HG03066 (cell line): ENCODE results near the gene CBY1.
A peak's percentile ranks its signal among the peaks of the same experiment; 100 is the strongest.

ENCODE experiments used
- ATAC-seq: cut with Tn5 transposase; IDR thresholded peaks from one replicate; pipeline ENCODE4 v1.9.1; 2021; ENCODE audit warnings: low read depth; ENCODE audit not compliant: unreplicated experiment

The CBY1 gene

GRCh38 chr22:38645430-38645829, 11.0 kb upstream of the CBY1 start:
- no peak for ATAC-seq

- no peak for ATAC-seq
These were observed 6.5 kb upstream of the CBY1 start for GRCh38 chr22:38649841-38650522.

- no peak for ATAC-seq
These were observed 3.6 kb upstream of the CBY1 start for GRCh38 chr22:38652859-38653258.

GRCh38 chr22:38653741-38654140, 2.7 kb upstream of the CBY1 start:
- ATAC-seq: no peak

- no peak for ATAC-seq
These were observed 751 bp upstream of the CBY1 start for GRCh38 chr22:38655519-38656255.

- ATAC-seq: no peak
These were observed 839 bp downstream of the CBY1 start for GRCh38 chr22:38657045-38657909.

GRCh38 chr22:38674888-38675287, 18.4 kb downstream of the CBY1 start:
- no peak for ATAC-seq

- ATAC-seq: no peak
These were observed 19.4 kb downstream of the CBY1 start for GRCh38 chr22:38675833-38676232.

GRCh38 chr22:38681582-38682335, 25.3 kb downstream of the CBY1 start, which contains the start of gene TOMM22:
Gene TOMM22, plus strand, starts transcription at chr22:38681957. Its CDS starts 22 bp downstream, at chr22:38681979.
- ATAC-seq: peak; percentile 93

GRCh38 chr22:38684895-38685294, 28.5 kb downstream of the CBY1 start:
- ATAC-seq: no peak

- no peak for ATAC-seq
These were observed 29.3 kb downstream of the CBY1 start for GRCh38 chr22:38685761-38686160.

- ATAC-seq: no peak
These were observed 33.2 kb downstream of the CBY1 start for GRCh38 chr22:38689651-38690050.

- ATAC-seq: no peak
These were observed 37.6 kb downstream of the CBY1 start for GRCh38 chr22:38694049-38694448.

GRCh38 chr22:38694940-38695339, 38.5 kb downstream of the CBY1 start:
- no peak for ATAC-seq

GRCh38 chr22:38696606-38697424, 40.4 kb downstream of the CBY1 start:
- ATAC-seq: no peak

GRCh38 chr22:38697425-38698089, 41.1 kb downstream of the CBY1 start:
- ATAC-seq: no peak

GRCh38 chr22:38698407-38699094, 42.1 kb downstream of the CBY1 start:
- ATAC-seq: no peak

GRCh38 chr22:38699143-38699542, 42.7 kb downstream of the CBY1 start:
- ATAC-seq: no peak
